LNCaP clone FGC (cell line): ENCODE data around the gene GPD1L.

Experiments
- DNase-seq: peaks from one replicate; pipeline ENCODE4 v3.0.0-alpha.2; 2011; ENCODE audit warnings: low read depth
- H3K4me3 ChIP-seq: 2 replicates; pipeline ENCODE4 v1.5.1; 2011; ENCODE audit warnings: mild to moderate bottlenecking, low read depth, low read length, control low read depth
- TF ChIP-seq, protein P1 (sequence below): IDR thresholded peaks from 2 replicates; pipeline ENCODE4 v1.5.1; 2012; ENCODE audit warnings: mild to moderate bottlenecking; ENCODE audit not compliant: control insufficient read depth, insufficient read depth; ENCODE audit errors: extremely low read depth

Gene GPD1L

DNA sequence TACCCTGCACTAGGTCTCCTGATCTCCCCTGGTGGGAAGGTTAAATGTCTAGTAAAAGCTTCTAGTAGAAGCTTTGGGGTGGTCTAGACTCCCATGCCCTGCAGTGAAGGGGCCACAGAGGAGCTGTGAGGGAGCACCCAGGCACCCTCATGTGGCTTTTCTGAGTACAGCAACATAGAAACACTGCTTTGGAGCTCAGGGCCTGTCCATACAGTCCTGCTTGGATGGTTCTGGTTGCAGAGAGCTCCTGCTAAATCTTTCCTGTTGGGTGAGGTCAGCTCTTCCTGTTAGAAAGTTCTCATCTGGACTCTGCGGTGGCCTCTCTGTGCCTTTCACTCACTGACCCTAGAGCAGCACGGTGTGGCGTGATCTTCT is 47.8 kb downstream of the GPD1L start:
- TF ChIP-seq, protein P1, sequence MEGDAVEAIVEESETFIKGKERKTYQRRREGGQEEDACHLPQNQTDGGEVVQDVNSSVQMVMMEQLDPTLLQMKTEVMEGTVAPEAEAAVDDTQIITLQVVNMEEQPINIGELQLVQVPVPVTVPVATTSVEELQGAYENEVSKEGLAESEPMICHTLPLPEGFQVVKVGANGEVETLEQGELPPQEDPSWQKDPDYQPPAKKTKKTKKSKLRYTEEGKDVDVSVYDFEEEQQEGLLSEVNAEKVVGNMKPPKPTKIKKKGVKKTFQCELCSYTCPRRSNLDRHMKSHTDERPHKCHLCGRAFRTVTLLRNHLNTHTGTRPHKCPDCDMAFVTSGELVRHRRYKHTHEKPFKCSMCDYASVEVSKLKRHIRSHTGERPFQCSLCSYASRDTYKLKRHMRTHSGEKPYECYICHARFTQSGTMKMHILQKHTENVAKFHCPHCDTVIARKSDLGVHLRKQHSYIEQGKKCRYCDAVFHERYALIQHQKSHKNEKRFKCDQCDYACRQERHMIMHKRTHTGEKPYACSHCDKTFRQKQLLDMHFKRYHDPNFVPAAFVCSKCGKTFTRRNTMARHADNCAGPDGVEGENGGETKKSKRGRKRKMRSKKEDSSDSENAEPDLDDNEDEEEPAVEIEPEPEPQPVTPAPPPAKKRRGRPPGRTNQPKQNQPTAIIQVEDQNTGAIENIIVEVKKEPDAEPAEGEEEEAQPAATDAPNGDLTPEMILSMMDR, result peak; percentile 45
- no peak for DNase-seq
- no peak overlapping the region for H3K4me3 ChIP-seq

DNA sequence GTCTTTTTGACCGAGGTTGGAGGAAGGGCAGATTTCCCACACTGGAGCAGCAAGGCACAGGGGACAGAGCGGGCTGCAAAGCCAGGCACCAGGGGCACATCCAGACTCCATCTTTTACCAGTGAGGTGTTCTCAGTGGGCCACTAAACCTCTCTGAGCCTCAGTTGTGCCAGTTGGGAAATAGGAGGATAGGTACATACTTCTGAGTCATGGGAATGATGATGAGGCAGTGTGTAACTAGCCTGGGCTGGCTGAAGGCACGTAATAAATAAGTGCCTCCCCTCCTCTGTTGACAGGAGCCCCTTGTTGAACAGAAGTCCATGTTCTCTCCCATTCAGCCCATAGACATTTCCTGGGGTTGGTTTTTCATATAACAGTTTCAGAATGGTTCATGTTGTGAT is 48.7 kb downstream of the GPD1L start:
- TF ChIP-seq, protein P1, result no peak
- no peak overlapping the region for H3K4me3 ChIP-seq
- no peak for DNase-seq

DNA sequence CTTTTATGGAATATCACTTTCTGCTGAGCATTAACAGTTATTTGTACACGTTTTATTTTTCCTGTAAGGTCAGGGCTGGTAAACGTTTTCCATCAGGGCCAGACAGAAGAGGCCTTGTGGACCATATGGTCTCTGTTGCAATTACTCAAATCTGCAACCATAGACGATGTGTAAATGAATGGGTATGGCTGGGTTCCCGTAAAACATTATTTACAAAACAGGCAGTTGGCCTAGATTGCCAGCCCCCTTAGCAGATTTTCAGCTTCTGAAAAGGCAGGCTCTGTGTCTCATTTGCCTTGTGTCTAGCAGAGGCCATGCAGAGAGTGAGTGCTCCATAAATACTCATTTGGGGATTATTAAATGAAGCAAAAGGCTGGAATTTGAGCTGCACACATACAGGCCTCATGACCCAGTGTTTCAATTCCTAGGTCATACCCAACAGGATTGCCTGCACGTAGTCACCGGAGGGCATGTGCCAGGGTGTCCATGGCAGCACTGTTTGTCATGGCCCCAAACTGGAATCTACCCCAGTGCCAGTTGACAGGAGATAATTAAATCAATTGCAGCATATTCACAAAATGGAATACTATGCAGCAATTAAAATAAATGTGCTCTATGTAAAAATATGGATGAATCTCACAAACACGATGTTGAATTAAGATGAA is 51.3 kb downstream of the GPD1L start:
- TF ChIP-seq, protein P1, result no peak
- no peak overlapping the region for H3K4me3 ChIP-seq
- DNase-seq, result no peak

DNA sequence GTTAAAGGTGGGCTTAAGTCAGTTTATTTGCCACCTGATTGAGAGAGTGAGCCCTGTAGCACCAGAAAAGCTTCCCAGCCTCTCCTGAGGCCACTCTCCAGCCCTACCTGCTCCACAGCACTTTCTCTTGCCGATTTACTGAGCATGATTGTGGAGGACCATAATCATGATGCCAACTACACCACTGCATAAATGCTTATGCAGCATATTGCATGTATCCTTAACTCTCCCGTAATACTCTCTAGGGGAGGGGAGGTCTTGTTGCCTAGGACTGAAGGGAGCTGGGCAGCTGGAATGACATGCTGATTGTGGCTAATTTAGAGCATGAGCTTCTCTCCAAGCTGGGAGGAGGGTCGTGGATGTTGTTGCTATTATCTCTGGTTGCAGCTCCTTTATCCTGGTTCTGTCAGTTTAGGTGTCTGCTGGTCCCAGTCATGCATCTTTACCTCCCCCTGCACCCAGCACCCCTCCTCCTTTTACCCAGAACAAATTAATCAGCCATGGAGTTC is 54.3 kb downstream of the GPD1L start:
- TF ChIP-seq, protein P1, result no peak
- H3K4me3 ChIP-seq, result no peak overlapping the region
- no peak for DNase-seq

DNA sequence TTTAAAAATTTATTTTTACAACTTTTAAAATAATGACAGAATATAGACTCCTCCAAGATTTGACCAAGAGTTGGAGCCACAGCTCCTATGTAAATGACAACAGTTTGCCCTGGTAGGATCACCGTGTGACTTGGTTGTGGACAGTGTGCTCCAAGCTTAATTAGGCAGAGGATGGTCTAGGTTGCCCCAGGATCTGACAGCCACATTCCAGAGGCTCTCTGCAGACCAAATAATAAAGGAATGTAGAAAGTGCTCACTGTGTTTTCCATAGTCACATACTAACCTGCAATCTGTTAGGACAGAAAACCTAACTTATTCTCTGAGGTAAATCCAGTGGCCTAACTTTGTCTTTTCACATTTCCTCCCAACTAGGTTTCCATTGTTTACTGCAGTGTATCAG is 59.0 kb downstream of the GPD1L start:
- TF ChIP-seq, protein P1, result no peak
- no peak for DNase-seq
- no peak overlapping the region for H3K4me3 ChIP-seq

DNA sequence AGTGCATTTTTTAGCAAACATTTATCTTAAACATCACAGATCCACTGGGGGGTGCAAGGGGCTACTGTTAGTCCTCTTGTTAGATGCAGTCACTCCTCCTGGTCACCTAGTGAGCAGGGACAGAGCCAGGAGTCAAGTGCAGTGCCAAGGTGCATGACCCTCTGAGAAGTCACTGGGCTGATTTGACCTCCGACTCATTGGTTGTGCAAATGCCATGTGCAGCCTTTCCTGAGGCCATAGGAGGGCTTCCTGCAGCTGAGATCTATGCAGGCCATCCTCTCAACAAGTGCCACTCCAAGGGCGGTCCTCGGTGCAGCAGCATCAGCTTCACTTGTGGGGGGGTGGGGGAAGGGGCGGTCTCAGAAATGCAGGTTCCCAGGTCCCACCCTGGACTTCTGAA is 60.2 kb downstream of the GPD1L start:
- TF ChIP-seq, protein P1, result no peak

DNA sequence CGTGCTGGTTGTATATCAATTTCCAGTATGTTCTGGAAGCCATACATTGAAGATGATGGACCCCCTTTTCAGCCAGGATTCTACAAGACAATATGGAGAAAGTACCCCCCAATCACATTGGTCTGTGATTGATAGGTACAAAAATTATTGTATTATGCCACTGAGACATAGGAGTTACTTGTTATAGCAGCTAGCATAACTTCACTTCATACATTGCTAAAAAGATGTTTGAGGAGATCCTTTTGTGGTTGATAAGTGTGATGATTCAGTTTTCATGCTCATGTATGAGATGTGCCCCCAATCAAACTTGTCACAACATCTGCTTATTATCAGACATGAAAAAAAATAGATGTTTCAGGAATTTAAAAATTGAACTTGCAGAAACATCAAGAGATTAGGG is 66.0 kb downstream of the GPD1L start:
- no peak for DNase-seq
- TF ChIP-seq, protein P1, result no peak
- H3K4me3 ChIP-seq, result no peak overlapping the region

More for the DNA sequence above, 60.2 kb downstream of the GPD1L start:
- H3K4me3 ChIP-seq, result no peak overlapping the region
- DNase-seq, result no peak
